ENCODE measurements around the gene PYCR2. TPM values are rescaled to one million over a fixed set of nuclear protein-coding genes. Genes with fewer than 3 reads are reported as not detected.
A peak's percentile ranks its signal among the peaks of the same experiment; 100 is the strongest.

PYCR2 gene
- polyA plus RNA-seq (2011; rRNA removed) (45.4 and 45.8 TPM in 2 replicates), polyA plus RNA-seq (2017; fragmentation: RNase III; extraction: RNeasy Plus Mini Kit Qiagen cat#74134 plus additional on column Dnase treatment) (48.1 to 56.3 TPM (median 50.5 TPM) in 3 replicates), polyA minus RNA-seq (2011; rRNA and poly(A)+ RNA removed) (48.0 and 55.9 TPM in 2 replicates)
- polyA plus RNA-seq (2012; cell fraction: cytosol; rRNA removed): 74.5 and 87.9 TPM in 2 replicates
- polyA plus RNA-seq (2012; cell fraction: nucleus; rRNA removed): 120 and 161 TPM in 2 replicates

GRCh38 chr1:225923692-225924555 lies at the start of gene PYCR2:
TSS of gene PYCR2 (minus strand) at chr1:225924250. CDS start at chr1:225924110, 140 bp downstream.
- 3% methylated on average over 12 of the region's 80 CpGs for WGBS (ENCODE audit: missing lambda C conversion rate)
- peak; percentile 95 to 98 for DNase-seq (ENCODE audit: low read depth in 1 of 2, low spot score in 1 of 2)
- POLR2A ChIA-PET: interaction anchor here (0.6 to 1.9 kb wide), 19 partner anchors 8 to 497 kb away, joined by 3 to 14 read pairs (median 6); partner anchors contain the start of genes ENAH, H3-3A, SDE2 and SRP9
- CTCF ChIA-PET: interaction anchor here (0.6 to 6.2 kb wide), 9 partner anchors 9 to 449 kb away, joined by 3 to 54 read pairs (median 4); partner anchors contain the start of gene EPHX1
- ATAC-seq: peak; percentile 97 to 99
- Histone ChIP-seq H3K27ac (peak within 1 kb of the TSS; percentile 98 to 99), H3K4me2 (peak within 1 kb of the TSS; percentile 96), H3K4me3 (peak within 1 kb of the TSS; percentile 89), H3K4me1 (peaks cover 16% of the 10 kb centered on the region), H3K9me3 (no peaks in the 10 kb centered on the region)
- no peak for FAIRE-seq
- TF ChIP-seq PHF8 (IDR thresholded peaks at IDR 0.05; ENCODE audit: borderline replicate concordance, low read depth) (peak; percentile 95), E2F6 (IDR thresholded peaks at IDR 0.05; ENCODE audit: borderline replicate concordance, low read depth) (peak; percentile 79), JUN (IDR thresholded peaks at IDR 0.05) (peak; percentile 86 to 88), REST (IDR thresholded peaks at IDR 0.05) (no peak), SMC3 (IDR thresholded peaks at IDR 0.05) (0 out of 3 replicates have a peak, but pooled peaks have one; percentile 4), ELK1 (IDR thresholded peaks at IDR 0.05; ENCODE audit: low read depth, low read length) (0 out of 2 replicates have a peak, but pooled peaks have one; percentile 31), CTCF (IDR thresholded peaks at IDR 0.05) (no peak), MYC (IDR thresholded peaks at IDR 0.05; ENCODE audit: borderline replicate concordance, low read length) (0 out of 2 replicates have a peak, but pooled peaks have one; percentile 46), POLR2A (IDR thresholded peaks at IDR 0.05; ENCODE audit: low read length) (peak; percentile 94), BCL3 (IDR thresholded peaks at IDR 0.05) (peak; percentile 90; the same call in 2 of the 3 replicates), EHMT2 (IDR thresholded peaks at IDR 0.05; ENCODE audit: low read depth) (no peak), HOXA7 (CRISPR knock-in tag; IDR thresholded peaks at IDR 0.05) (no peak), CBX8 (IDR thresholded peaks at IDR 0.05) (no peak), CEBPB (IDR thresholded peaks at IDR 0.05) (peak; percentile 50 to 73; a peak in 3 of 4 replicates), NFE2L2 (conservative IDR thresholded peaks at IDR 0.05; ENCODE audit: low read length) (no peak), MAX (IDR thresholded peaks at IDR 0.05) (peak; percentile 92), MAFK (IDR thresholded peaks at IDR 0.05; ENCODE audit: partially characterized antibody) (no peak), KDM5A (IDR thresholded peaks at IDR 0.05) (peak; percentile 65), HOXB13 (CRISPR knock-in tag; IDR thresholded peaks at IDR 0.05; ENCODE audit: low read depth) (no peak), FOXS1 (CRISPR knock-in tag; IDR thresholded peaks at IDR 0.05) (no peak), NPAS2 (CRISPR knock-in tag; IDR thresholded peaks at IDR 0.05; ENCODE audit: borderline replicate concordance) (no peak), ESRRA (IDR thresholded peaks at IDR 0.05; ENCODE audit: borderline replicate concordance, low read length) (no peak), USF2 (IDR thresholded peaks at IDR 0.05) (peak; percentile 95), HMGXB4 (CRISPR knock-in tag; IDR thresholded peaks at IDR 0.05; ENCODE audit: borderline replicate concordance) (no peak)

All from A549 (cell line).